ENCODE data around the gene SUPT3H.
"Not testable (repeated sequence)": the region's sequence is repeated elsewhere in the genome, so short reads cannot be mapped to it uniquely, and the experiment has no call there.

Gene SUPT3H

GRCh38 chr6:44898296-44898930 lies 479.3 kb downstream of the SUPT3H start:
- FAIRE-seq (no peak), DNase-seq (ENCODE audit: insufficient read length, low spot score) (no peak)

GRCh38 chr6:44897316-44897715 lies 480.4 kb downstream of the SUPT3H start:
- DNase-seq (ENCODE audit: insufficient read length, low spot score) (no peak), FAIRE-seq (peak; percentile 29)
- TF ChIP-seq, protein P1, sequence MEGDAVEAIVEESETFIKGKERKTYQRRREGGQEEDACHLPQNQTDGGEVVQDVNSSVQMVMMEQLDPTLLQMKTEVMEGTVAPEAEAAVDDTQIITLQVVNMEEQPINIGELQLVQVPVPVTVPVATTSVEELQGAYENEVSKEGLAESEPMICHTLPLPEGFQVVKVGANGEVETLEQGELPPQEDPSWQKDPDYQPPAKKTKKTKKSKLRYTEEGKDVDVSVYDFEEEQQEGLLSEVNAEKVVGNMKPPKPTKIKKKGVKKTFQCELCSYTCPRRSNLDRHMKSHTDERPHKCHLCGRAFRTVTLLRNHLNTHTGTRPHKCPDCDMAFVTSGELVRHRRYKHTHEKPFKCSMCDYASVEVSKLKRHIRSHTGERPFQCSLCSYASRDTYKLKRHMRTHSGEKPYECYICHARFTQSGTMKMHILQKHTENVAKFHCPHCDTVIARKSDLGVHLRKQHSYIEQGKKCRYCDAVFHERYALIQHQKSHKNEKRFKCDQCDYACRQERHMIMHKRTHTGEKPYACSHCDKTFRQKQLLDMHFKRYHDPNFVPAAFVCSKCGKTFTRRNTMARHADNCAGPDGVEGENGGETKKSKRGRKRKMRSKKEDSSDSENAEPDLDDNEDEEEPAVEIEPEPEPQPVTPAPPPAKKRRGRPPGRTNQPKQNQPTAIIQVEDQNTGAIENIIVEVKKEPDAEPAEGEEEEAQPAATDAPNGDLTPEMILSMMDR (IDR thresholded peaks at IDR 0.05; ENCODE audit: insufficient read depth, missing control alignments) = no peak

More at GRCh38 chr6:44898296-44898930, 479.3 kb downstream of the SUPT3H start:
- TF ChIP-seq, protein P1 (IDR thresholded peaks at IDR 0.05; ENCODE audit: insufficient read depth, missing control alignments) = no peak

GRCh38 chr6:44896701-44897100 lies 481.0 kb downstream of the SUPT3H start:
- TF ChIP-seq, protein P1 (IDR thresholded peaks at IDR 0.05; ENCODE audit: insufficient read depth, missing control alignments) = no peak
- FAIRE-seq (no peak), DNase-seq (ENCODE audit: insufficient read length, low spot score) (no peak)

DNA sequence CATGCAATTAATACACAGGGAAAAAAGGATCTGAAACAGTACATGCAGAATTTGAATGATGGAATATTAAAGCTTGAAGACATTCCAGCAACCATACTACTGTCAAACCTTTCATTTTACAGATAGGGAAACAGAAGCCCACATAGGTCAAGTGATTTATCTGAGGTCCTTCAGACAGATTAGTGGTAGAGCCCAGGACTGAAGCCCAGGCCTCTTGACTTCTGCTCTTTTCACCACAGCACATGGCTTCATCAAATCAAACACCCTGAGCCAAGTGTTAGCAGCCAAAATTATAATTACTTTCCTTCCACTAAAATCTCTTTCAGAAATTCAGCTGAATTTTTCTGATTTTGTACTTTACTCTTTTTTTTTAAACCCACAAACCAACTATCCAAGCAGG lies 485.2 kb downstream of the SUPT3H start:
- TF ChIP-seq, protein P1 (IDR thresholded peaks at IDR 0.05; ENCODE audit: insufficient read depth, missing control alignments) = no peak
- DNase-seq (ENCODE audit: insufficient read length, low spot score) = no peak
- FAIRE-seq = no peak

DNA sequence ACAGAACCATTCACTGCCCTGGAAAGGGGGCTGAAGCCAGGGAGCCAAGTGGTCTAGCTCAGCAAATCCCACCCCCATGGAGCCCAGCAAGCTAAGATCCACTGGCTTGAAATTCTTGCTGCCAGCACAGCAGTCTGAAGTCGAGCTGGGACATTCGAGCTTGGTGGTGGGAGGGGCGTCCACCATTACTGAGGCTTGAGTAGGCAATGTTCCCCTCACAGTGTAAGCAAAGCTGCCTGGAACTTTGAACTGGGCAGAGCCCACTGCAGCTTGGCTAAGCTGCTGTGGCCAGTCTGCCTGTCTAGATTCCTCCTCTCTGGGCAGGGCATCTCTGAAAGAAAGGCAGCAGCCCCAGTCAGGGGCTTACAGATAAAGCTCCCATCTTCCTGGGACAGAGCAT lies 498.7 kb downstream of the SUPT3H start:
- not testable (repeated sequence) for FAIRE-seq; DNase-seq (ENCODE audit: insufficient read length, low spot score)

- not testable (repeated sequence) for DNase-seq (ENCODE audit: insufficient read length, low spot score)
- peak; percentile 38 for FAIRE-seq
These were observed 501.1 kb downstream of the SUPT3H start for GRCh38 chr6:44876638-44877037.

DNA sequence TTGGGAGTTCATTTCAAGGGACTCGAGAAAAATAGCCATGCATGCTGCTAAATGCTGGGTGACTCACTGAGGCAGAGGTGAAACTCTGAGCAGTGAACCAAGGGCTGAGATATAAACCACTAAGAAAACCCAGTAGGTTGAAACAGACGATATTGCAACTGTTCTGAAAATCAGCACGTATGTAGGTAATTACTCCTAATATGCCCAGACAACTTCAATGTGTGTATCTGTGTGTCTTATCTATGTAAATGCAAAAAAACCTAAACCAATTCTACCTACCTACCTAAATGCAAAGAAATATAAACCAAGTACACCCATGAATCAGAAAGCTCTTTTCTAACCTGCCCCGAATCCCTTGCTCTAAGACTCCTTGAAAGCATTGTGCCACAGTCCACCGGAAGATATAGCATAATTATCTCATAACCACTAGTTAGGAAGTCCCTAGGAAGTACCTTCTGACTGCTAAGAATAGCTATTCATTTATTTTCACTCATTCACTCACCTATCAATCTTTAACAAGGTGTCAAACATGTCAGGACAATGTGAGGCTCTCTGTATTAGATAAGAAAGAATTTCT lies 508.3 kb downstream of the SUPT3H start:
- TF ChIP-seq, protein P1 (IDR thresholded peaks at IDR 0.05; ENCODE audit: insufficient read depth, missing control alignments) = no peak
- DNase-seq (ENCODE audit: insufficient read length, low spot score) (no peak), FAIRE-seq (no peak)

GRCh38 chr6:44868910-44869309 lies 508.8 kb downstream of the SUPT3H start:
- FAIRE-seq (no peak), DNase-seq (ENCODE audit: insufficient read length, low spot score) (no peak)
- TF ChIP-seq, protein P1 (IDR thresholded peaks at IDR 0.05; ENCODE audit: insufficient read depth, missing control alignments) = no peak
